Mammary epithelial cell (primary cell): Measurements from ENCODE around the gene NKD1.

Source experiments
- CTCF ChIP-seq, 2 donors: IDR thresholded peaks in 1 of 2; conservative IDR thresholded peaks in 1 of 2; 2 replicates each; pipeline ENCODE4 v1.5.1; 2011 to 2012; ENCODE audit warnings: inconsistent platforms in 2 of 2, low read length in 2 of 2, mild to moderate bottlenecking in 2 of 2, control low read depth in 1 of 2, low read depth in 1 of 2; ENCODE audit not compliant: insufficient read depth in 1 of 2; ENCODE audit errors: extremely low read depth in 1 of 2
- EZH2 ChIP-seq: IDR thresholded peaks from 2 replicates; pipeline ENCODE4 v1.6.1; 2012; ENCODE audit warnings: low read length, inconsistent platforms, borderline replicate concordance

- TF ChIP-seq CTCF (conservative IDR thresholded peaks at IDR 0.05 in 1 of 2, IDR thresholded peaks at IDR 0.05 in 1 of 2; ENCODE audit: extremely low read depth in 1 of 2, insufficient read depth in 1 of 2, low read depth in 1 of 2, low read length in 2 of 2) (no peak), EZH2 (no peak)
These were observed 57.7 kb downstream of the NKD1 start for GRCh38 chr16:50605733-50606430.
